Panc1 (cell line): ENCODE data around the gene PAQR4. TPM values are rescaled to one million over a fixed set of nuclear protein-coding genes. Genes with fewer than 3 reads are reported as not detected.
A peak's percentile ranks its signal among the peaks of the same experiment; 100 is the strongest.

ENCODE experiments used
- ATAC-seq: fragments of 200-7000 bp; cut with Tn5 transposase; 2 replicates; pipeline ENCODE4 v1.9.1; 2020; ENCODE audit warnings: mild to moderate bottlenecking, moderate library complexity
- BruUV-seq: library from RNA; stranded (reverse); fragments of 400-500 nt; replicated peaks from 2 replicates; lab custom pipeline; 2021; lab: Mats Ljungman, UMichigan
- CTCF ChIA-PET: fragments of 300-600 bp; sonication (Branson Sonifier 250); formaldehyde crosslinking; loops from one replicate; lab custom pipeline; 2022; ENCODE audit warnings: antibody characterized with exemption; lab: Charles Lee
- POLR2A ChIA-PET: fragments of 300-600 bp; sonication (Branson Sonifier 250); formaldehyde crosslinking; loops from one replicate; lab custom pipeline; 2022; ENCODE audit warnings: antibody characterized with exemption; lab: Charles Lee
- DNase-seq: peaks from one replicate; pipeline ENCODE4 v3.0.0-alpha.2; 2010; ENCODE audit warnings: low read depth, low spot score
- H3K27ac ChIP-seq: 2 replicates; pipeline ENCODE4 v1.5.1; 2011; ENCODE audit warnings: mild to moderate bottlenecking, low read length, inconsistent platforms
- H3K27me3 ChIP-seq: fragments of 200-500 bp; sonication (Bioruptor generic); 2 replicates; pipeline ENCODE4 v1.6.0; 2014; ENCODE audit warnings: low read length, inconsistent platforms; ENCODE audit not compliant: control insufficient read depth, insufficient read depth
- H3K36me3 ChIP-seq: fragments of 200-500 bp; sonication (Bioruptor generic); 2 replicates; pipeline ENCODE4 v1.5.1; 2014; ENCODE audit warnings: inconsistent platforms, mild to moderate bottlenecking, low read length, moderate library complexity; ENCODE audit not compliant: control insufficient read depth, insufficient read depth
- H3K4me1 ChIP-seq: 2 replicates; pipeline ENCODE4 v1.5.1; 2011; ENCODE audit warnings: inconsistent platforms, mild to moderate bottlenecking, low read length, moderate library complexity; ENCODE audit not compliant: control insufficient read depth, insufficient read depth
- H3K4me3 ChIP-seq, 2 experiments: 2 replicates each; pipeline ENCODE4 v1.5.1; 2011 to 2012; ENCODE audit warnings: low read depth in 2 of 2, low read length in 2 of 2, mild to moderate bottlenecking in 2 of 2, inconsistent platforms in 1 of 2, moderate library complexity in 1 of 2
- H3K9me3 ChIP-seq: fragments of 200-500 bp; sonication (Bioruptor generic); 2 replicates; pipeline ENCODE4 v1.5.1; 2014; ENCODE audit warnings: low read depth, mild to moderate bottlenecking, inconsistent platforms, low read length, moderate library complexity; ENCODE audit not compliant: control insufficient read depth, insufficient read depth
- POLR2AphosphoS5 ChIP-seq: IDR thresholded peaks from 2 replicates; pipeline ENCODE4 v1.6.1; 2012; ENCODE audit warnings: mild to moderate bottlenecking, low read depth, low read length, moderate library complexity
- SIN3A ChIP-seq: IDR thresholded peaks from 2 replicates; pipeline ENCODE4 v1.6.1; 2012; ENCODE audit warnings: low read depth, mild to moderate bottlenecking, low read length, moderate library complexity, borderline replicate concordance; ENCODE audit not compliant: insufficient read depth
- TCF7L2 ChIP-seq: IDR thresholded peaks from 2 replicates; pipeline ENCODE4 v1.6.1; 2011; ENCODE audit warnings: mild to moderate bottlenecking, low read depth, low read length, inconsistent platforms
- in situ Hi-C: cut with HindIII; loops from 2 replicates; pipeline ENCODE4 v1.10.0; 2016; ENCODE audit warnings: low sequenced_read_pairs, low pct_unique_long_range_greater_than_20kb
- intact Hi-C: fragments of 100-400 bp; cut with micrococcal nuclease; formaldehyde crosslinking; loops from one replicate; pipeline ENCODE4 v1.10.0; 2022; ENCODE audit not compliant: unreplicated experiment
- total RNA-seq: library from RNA; stranded (reverse); gene quantifications from one replicate; pipeline ENCODE4 v1.2.1, GENCODE V29; 2021; ENCODE audit not compliant: unreplicated experiment
- TF ChIP-seq, protein P1 (sequence below), 2 experiments: IDR thresholded peaks; 2 replicates each; pipeline ENCODE4 v1.6.1; 2011 to 2012; ENCODE audit warnings: low read depth in 2 of 2, control low read depth in 1 of 2, low read length in 1 of 2, mild to moderate bottlenecking in 1 of 2, moderate library complexity in 1 of 2; ENCODE audit not compliant: insufficient read depth in 1 of 2
- TF ChIP-seq, protein P2 (sequence below): fragments of 450-650 bp; IDR thresholded peaks from 2 replicates; pipeline ENCODE4 v1.5.1; 2017; ENCODE audit warnings: mild to moderate bottlenecking

Gene PAQR4
- total RNA-seq, 1 experiment from 2014 or later, result 51.8 TPM

DNA sequence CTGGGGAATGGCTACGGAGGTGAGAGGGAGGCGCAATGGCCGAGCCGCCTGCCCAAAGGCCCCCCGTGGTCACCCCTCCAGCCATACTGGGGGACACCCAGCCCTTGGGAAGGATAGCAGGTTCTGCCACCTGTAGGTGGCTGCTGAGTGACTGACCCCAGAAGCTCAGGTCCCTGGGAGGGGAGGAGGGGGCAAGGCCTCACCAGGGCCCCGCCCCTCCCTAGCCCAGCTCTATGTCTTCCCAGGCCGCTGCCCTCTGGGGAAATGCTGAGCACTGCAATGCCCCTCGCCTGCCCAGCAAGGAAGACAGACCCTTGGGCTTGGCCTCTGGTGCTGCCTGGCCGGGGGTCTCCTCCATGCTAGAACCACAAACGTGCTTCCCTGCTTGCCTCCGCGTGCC is 32.2 kb downstream of the PAQR4 start:
- no peaks in the 10 kb centered on the region for H3K27me3 ChIP-seq
- no peak overlapping the region for H3K4me3 ChIP-seq
- in situ Hi-C loops (no loop called here), intact Hi-C loops (no loop called here)
- ATAC-seq (no peak), DNase-seq (no peak)
- no peak for TF ChIP-seq TCF7L2
- no peak for TF ChIP-seq SIN3A
- TF ChIP-seq POLR2AphosphoS5, result no peak
- TF ChIP-seq, protein P1, sequence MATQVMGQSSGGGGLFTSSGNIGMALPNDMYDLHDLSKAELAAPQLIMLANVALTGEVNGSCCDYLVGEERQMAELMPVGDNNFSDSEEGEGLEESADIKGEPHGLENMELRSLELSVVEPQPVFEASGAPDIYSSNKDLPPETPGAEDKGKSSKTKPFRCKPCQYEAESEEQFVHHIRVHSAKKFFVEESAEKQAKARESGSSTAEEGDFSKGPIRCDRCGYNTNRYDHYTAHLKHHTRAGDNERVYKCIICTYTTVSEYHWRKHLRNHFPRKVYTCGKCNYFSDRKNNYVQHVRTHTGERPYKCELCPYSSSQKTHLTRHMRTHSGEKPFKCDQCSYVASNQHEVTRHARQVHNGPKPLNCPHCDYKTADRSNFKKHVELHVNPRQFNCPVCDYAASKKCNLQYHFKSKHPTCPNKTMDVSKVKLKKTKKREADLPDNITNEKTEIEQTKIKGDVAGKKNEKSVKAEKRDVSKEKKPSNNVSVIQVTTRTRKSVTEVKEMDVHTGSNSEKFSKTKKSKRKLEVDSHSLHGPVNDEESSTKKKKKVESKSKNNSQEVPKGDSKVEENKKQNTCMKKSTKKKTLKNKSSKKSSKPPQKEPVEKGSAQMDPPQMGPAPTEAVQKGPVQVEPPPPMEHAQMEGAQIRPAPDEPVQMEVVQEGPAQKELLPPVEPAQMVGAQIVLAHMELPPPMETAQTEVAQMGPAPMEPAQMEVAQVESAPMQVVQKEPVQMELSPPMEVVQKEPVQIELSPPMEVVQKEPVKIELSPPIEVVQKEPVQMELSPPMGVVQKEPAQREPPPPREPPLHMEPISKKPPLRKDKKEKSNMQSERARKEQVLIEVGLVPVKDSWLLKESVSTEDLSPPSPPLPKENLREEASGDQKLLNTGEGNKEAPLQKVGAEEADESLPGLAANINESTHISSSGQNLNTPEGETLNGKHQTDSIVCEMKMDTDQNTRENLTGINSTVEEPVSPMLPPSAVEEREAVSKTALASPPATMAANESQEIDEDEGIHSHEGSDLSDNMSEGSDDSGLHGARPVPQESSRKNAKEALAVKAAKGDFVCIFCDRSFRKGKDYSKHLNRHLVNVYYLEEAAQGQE (IDR thresholded peaks at IDR 0.05; ENCODE audit: insufficient read depth in 1 of 2, low read depth in 2 of 2, low read length in 1 of 2), result no peak
- TF ChIP-seq, protein P2, sequence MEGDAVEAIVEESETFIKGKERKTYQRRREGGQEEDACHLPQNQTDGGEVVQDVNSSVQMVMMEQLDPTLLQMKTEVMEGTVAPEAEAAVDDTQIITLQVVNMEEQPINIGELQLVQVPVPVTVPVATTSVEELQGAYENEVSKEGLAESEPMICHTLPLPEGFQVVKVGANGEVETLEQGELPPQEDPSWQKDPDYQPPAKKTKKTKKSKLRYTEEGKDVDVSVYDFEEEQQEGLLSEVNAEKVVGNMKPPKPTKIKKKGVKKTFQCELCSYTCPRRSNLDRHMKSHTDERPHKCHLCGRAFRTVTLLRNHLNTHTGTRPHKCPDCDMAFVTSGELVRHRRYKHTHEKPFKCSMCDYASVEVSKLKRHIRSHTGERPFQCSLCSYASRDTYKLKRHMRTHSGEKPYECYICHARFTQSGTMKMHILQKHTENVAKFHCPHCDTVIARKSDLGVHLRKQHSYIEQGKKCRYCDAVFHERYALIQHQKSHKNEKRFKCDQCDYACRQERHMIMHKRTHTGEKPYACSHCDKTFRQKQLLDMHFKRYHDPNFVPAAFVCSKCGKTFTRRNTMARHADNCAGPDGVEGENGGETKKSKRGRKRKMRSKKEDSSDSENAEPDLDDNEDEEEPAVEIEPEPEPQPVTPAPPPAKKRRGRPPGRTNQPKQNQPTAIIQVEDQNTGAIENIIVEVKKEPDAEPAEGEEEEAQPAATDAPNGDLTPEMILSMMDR, result no peak
- no peaks in the 10 kb centered on the region for H3K36me3 ChIP-seq
- BruUV-seq, result no TSS peak
- peaks cover 6% of the 10 kb centered on the region for H3K4me1 ChIP-seq
- ChIA-PET CTCF (interaction anchor here (0.6 kb wide), 1 partner anchor 27 kb away, joined by 3 read pairs; no protein-coding TSS in a partner anchor), POLR2A (interaction anchor here (0.6 kb wide), 1 partner anchor 20 kb away, joined by 5 read pairs; no protein-coding TSS in a partner anchor)
- no peaks in the 10 kb centered on the region for H3K9me3 ChIP-seq
- H3K27ac ChIP-seq, result no peak overlapping the region

DNA sequence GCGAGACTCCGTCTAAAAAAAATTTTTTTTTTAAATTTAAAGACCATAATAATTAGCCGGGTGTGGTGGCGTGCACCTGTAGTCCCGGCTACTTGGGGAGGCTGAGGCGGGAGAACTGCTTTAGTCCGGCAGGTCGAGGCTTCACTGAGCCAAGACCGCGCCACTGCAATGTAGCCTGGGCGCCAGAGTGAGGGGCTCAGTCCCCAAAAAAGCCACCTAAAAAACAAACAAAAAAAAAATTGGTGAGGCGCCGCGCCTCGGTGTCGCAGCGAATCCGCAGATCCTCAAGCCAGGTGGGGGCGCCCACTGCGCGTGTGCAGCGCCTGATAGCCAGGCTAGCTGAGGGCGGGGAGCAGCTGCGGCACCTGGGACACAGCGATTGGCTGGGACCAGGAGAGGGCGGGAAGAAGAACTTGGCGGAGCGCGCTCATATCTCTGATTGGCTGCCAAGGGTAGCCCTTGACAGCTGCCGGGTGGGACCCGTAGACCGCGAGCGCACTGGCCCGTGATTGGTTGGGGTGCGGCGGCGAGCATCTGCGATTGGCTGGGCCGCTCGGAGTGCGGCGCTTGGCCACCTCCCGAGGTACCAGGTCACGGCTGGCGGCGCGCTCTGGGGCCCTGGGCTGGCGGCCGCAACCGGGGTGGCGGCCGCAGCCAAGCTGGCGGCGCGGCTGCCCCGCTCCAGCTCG is 34.6 kb downstream of the PAQR4 start:
- Histone ChIP-seq H3K27me3 (no peaks in the 10 kb centered on the region), H3K36me3 (no peaks in the 10 kb centered on the region), H3K4me3 (peak overlapping the region; percentile 36 to 37), H3K9me3 (no peaks in the 10 kb centered on the region), H3K4me1 (peaks cover 25% of the 10 kb centered on the region), H3K27ac (peak overlapping the region; percentile 69)
- ATAC-seq (peak; percentile 97), DNase-seq (peak; percentile 98)
- in situ Hi-C loops (no loop called here), intact Hi-C loops (no loop called here)
- CTCF ChIA-PET, result interaction anchor here (0.7 to 1.2 kb wide), 4 partner anchors 16 to 27 kb away, joined by 3 to 11 read pairs (median 4); partner anchors contain the start of gene TNFRSF12A
- POLR2A ChIA-PET, result no interaction called here
- TF ChIP-seq POLR2AphosphoS5 (peak; percentile 51; the same call in 1 of the 2 replicates), TCF7L2 (no peak), SIN3A (0 out of 2 replicates have a peak, but pooled peaks have one; percentile 33)
- TF ChIP-seq, protein P1 (IDR thresholded peaks at IDR 0.05; ENCODE audit: insufficient read depth in 1 of 2, low read depth in 2 of 2, low read length in 1 of 2), result peak in 1 of 2 experiments; percentile 7; a peak in 1 of 4 replicates
- TF ChIP-seq, protein P2, result peak; percentile 92
- no TSS peak for BruUV-seq
